T-helper 1 cell treated with Interleukin-12 subunit alpha and Interleukin-12 subunit beta and Interleukin-4 antibody, amounts not matched to agents 30 μg/mL and 1 μg/mL, for 36 hours (primary cell): ENCODE data around the gene ATG9A.

Experiments used
- H3K27ac Mint-ChIP-seq: one replicate; pipeline ENCODE4 v1.8.0; 2021; ENCODE audit warnings: mild to moderate bottlenecking, mixed read lengths
- H3K27me3 Mint-ChIP-seq: one replicate; pipeline ENCODE4 v1.8.0; 2021; ENCODE audit warnings: low read depth, mixed read lengths
- H3K36me3 Mint-ChIP-seq: one replicate; pipeline ENCODE4 v1.8.0; 2021; ENCODE audit warnings: low read depth, mixed read lengths
- H3K4me1 Mint-ChIP-seq: one replicate; pipeline ENCODE4 v1.8.0; 2021; ENCODE audit warnings: low read depth, mixed read lengths
- H3K4me3 Mint-ChIP-seq: one replicate; pipeline ENCODE4 v1.8.0; 2021; ENCODE audit warnings: mild to moderate bottlenecking, moderate library complexity, mixed read lengths
- H3K9me3 Mint-ChIP-seq: one replicate; pipeline ENCODE4 v1.8.0; 2021; ENCODE audit warnings: mixed read lengths

ATG9A gene

DNA sequence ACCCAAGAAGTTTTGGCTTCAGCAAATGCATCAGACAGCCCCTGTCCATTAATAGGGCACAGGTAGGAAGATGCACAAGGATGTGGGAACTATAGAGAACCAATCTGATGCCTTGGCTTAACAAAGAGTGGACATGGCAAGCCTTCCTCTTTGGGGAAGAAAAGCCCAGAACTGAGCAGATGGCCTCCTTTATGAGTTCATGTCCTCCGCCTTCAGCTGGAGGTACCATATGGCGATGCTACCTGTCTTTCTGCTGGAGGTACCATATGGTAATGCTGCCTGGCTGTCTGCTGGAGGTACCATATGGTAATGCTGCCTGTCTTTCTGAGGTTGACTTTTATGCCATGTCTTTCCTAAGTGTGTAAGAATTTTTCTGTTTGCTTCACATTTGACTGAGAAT, 45.3 kb downstream of the ATG9A start:
- Mint-ChIP-seq H3K27ac (peak overlapping the region; percentile 59), H3K36me3 (peaks cover 42% of the 10 kb centered on the region), H3K9me3 (no peaks in the 10 kb centered on the region), H3K4me1 (peaks cover 41% of the 10 kb centered on the region), H3K4me3 (no peak overlapping the region), H3K27me3 (no peaks in the 10 kb centered on the region)

DNA sequence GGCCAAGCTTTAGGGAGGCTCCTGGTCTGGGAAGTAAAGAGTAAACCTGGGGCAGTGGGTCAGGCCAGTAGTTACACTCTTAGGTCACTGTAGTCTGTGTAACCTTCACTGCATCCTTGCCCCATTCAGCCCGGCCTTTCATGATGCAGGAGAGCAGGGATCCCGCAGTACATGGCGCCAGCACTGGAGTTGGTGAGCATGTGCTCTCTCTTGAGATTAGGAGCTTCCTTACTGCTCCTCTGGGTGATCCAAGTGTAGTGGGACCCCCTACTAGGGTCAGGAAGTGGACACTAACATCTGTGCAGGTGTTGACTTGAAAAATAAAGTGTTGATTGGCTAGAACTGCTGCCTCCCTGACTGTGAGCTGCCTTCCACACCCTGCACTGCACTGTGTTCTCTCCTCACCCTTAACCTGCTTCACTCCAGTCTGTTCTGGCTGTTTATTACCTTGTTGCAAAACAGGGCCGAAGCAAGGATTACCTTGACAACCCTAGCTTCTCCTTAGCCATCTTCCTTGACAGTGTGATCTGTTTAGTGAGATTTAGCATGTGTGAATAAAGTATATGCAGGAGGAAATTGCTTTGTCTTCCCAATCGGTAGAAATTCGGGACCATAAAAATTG, 46.2 kb downstream of the ATG9A start:
- Mint-ChIP-seq H3K27me3 (no peaks in the 10 kb centered on the region), H3K4me3 (no peak overlapping the region), H3K9me3 (no peaks in the 10 kb centered on the region), H3K36me3 (peaks cover 42% of the 10 kb centered on the region), H3K27ac (no peak overlapping the region), H3K4me1 (peaks cover 47% of the 10 kb centered on the region)

DNA sequence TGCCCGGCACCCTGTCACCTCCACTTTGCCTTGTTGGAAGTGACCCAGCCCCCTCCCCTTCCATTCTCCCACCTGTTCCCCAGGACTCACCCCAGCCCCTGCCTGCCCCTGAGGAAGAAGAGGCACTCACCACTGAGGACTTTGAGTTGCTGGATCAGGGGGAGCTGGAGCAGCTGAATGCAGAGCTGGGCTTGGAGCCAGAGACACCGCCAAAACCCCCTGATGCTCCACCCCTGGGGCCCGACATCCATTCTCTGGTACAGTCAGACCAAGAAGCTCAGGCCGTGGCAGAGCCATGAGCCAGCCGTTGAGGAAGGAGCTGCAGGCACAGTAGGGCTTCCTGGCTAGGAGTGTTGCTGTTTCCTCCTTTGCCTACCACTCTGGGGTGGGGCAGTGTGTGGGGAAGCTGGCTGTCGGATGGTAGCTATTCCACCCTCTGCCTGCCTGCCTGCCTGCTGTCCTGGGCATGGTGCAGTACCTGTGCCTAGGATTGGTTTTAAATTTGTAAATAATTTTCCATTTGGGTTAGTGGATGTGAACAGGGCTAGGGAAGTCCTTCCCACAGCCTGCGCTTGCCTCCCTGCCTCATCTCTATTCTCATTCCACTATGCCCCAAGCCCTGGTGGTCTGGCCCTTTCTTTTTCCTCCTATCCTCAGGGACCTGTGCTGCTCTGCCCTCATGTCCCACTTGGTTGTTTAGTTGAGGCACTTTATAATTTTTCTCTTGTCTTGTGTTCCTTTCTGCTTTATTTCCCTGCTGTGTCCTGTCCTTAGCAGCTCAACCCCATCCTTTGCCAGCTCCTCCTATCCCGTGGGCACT, 46.9 kb downstream of the ATG9A start:
- no peaks in the 10 kb centered on the region for H3K27me3 Mint-ChIP-seq

DNA sequence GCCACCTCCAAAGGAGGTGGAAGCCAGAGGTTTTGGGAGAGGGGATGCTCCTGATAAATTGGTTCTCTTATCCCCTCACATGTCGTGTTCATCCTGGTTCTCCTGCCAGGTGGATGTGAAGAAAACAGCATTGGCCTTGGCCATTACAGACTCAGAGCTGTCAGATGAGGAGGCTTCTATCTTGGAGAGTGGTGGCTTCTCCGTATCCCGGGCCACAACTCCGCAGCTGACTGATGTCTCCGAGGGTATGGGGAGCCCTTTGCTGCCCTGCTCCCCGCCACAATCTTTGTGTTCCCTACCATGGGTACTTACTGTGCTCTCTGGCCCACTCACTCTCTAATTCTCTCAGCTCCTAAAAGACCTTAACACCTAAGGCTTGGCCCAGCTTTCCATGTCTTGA, 47.9 kb downstream of the ATG9A start:
- Mint-ChIP-seq H3K27me3 (no peaks in the 10 kb centered on the region), H3K4me3 (peak overlapping the region; percentile 28), H3K4me1 (peaks cover 50% of the 10 kb centered on the region), H3K27ac (peak overlapping the region; percentile 49), H3K36me3 (peaks cover 38% of the 10 kb centered on the region), H3K9me3 (no peaks in the 10 kb centered on the region)

More for the DNA sequence above, 46.9 kb downstream of the ATG9A start:
- Mint-ChIP-seq H3K27ac (no peak overlapping the region), H3K4me3 (no peak overlapping the region), H3K36me3 (peaks cover 42% of the 10 kb centered on the region), H3K9me3 (no peaks in the 10 kb centered on the region), H3K4me1 (peaks cover 48% of the 10 kb centered on the region)

DNA sequence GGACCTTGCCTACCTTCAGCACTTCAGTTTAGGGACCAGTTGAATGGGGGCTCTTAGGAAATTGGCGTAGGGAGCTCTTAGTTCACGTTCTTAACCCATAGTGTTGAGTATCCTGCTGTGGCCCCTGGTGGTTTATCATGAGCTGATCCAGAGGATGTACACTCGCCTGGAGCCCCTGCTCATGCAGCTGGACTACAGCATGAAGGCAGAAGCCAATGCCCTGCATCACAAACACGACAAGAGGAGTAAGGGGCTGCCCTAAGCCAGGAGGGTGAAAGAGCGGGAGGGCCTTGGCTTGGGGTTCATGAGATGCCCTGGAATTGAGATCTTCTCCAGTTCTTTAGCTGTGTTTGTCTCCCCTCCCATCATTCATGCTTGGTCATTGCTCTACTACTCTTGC, 48.5 kb downstream of the ATG9A start:
- Mint-ChIP-seq H3K9me3 (no peaks in the 10 kb centered on the region), H3K36me3 (peaks cover 38% of the 10 kb centered on the region), H3K4me3 (peak overlapping the region; percentile 59), H3K4me1 (peaks cover 51% of the 10 kb centered on the region), H3K27ac (peak overlapping the region; percentile 41), H3K27me3 (no peaks in the 10 kb centered on the region)

DNA sequence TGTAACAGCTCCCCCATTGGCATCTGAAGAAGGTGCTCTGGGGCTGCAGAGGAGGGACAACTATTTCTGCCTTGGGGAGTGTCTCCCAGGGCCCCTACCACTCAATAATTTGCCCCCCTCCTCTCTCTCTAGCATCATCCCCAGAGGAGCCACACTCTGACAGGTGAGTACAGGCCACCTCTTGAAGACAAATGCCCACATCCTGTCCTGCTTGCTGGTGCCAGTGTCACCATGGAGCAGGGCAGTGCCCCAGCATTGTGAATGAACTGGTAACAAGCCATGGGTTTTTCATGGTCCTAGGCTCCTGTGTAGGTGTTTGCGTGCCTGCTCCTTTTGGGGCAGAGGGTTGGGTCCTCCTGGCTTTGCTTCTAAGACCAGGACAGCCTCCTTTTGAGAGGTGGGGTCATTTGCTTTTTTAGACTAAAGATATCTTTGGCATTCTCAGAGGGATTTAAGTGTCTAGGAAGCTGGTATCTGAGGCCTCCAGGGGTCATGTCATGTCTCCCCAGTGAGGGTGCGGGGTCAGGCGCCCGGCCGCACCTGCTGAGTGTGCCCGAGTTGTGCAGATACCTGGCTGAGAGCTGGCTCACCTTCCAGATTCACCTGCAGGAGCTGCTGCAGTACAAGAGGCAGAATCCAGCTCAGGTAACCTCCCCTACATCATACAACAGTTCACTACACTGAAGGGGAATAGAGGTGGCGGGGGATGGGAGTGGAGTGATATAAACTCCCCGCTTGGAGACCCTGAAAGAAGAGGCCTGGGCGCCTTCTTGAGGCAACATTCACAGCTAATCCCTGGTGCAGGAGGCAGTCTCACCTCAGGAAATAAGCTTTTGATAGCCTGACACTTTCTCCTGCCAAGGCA, 49.6 kb downstream of the ATG9A start:
- Mint-ChIP-seq H3K36me3 (peaks cover 31% of the 10 kb centered on the region), H3K4me1 (peaks cover 57% of the 10 kb centered on the region), H3K9me3 (no peaks in the 10 kb centered on the region), H3K27ac (peak overlapping the region; percentile 84), H3K4me3 (peak overlapping the region; percentile 89), H3K27me3 (no peaks in the 10 kb centered on the region)

DNA sequence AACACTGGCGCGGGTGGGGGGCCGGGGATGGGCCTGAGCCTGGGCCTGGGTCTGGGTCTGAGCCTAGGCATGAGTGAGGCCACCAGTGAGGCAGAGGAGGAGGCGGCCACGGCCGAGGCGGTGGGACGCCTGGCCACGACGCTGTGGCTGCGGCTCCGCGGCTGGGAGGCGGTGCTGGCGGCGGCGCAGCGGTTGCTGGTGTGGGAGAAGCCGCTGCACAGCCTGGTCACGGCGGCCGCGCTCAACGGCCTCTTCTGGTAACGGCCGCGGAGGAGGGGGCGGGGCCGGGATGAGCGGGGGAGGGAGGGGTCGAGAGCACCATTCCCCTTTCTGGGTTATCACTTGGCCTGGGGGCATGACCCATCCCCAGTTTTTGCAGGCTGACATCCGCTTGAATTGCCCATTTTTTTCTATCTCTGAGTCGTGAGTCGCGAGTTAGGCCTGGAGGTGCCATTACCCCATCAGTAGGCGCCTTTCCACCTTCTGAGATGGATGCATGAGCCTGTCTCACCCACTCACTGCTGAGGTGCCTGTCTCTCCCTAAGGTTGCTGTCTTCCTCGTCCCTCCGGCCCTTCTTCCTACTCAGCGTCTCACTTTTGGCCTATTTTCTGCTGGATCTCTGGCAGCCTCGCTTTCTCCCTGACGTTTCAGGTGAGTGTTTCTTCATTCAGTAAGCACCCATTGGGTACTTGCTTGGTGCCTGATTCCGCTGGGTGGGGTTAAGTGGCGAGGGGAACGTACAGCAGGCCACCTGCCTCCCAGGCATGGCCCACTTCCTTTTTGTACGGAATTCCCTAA, 50.9 kb downstream of the ATG9A start:
- Mint-ChIP-seq H3K9me3 (no peaks in the 10 kb centered on the region), H3K27ac (peak overlapping the region; percentile 84), H3K27me3 (no peaks in the 10 kb centered on the region)

DNA sequence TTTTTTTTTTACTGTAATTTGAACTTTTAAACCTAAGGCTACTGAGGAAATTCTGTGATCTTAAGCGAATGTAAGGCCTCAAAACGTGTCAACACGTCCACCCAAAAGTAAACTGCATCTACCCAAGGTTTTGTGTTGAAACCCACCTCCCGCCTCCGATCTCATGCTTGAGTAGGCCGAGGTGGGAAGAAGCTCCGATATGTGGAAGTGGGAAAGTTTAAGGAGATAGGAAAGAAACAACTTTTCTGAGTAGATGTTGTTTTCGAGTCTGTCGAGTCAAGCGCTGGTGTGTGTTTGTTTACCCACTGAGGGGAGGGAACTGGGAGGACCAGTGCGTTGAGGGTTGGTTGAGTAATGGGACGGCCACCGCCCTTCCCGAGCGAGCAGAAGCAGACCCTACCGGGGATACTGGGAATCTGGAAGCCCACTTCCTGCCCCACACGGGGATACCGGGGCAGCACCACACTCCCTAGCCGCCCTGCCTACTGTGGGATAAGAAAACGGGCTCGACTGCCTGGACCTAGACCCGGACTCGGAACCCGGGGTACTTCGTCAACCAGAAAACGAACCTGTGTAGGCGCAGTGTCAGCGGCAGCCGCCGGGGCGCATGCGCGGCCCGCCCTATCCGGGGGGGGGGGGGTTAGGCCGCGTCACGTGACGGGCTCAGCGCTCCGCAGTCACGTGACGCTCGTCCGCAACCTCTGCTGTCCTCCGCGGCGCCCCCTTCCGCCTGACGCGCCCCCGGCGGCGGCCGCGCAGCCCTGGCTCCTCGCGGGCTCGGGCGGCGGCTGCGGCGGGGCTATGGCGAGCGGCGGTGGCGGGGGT, 51.7 kb downstream of the ATG9A start, which contains the start of gene RETREG2:
Gene RETREG2 (plus strand): TSS at position 724 of the 825 bp plus-strand sequence. CDS start 78 bp downstream, at position 802.
- H3K36me3 Mint-ChIP-seq = peaks cover 32% of the 10 kb centered on the region

More for the DNA sequence above, 50.9 kb downstream of the ATG9A start:
- peaks cover 33% of the 10 kb centered on the region for H3K36me3 Mint-ChIP-seq
- H3K4me3 Mint-ChIP-seq = peak overlapping the region; percentile 89
- peaks cover 60% of the 10 kb centered on the region for H3K4me1 Mint-ChIP-seq

DNA sequence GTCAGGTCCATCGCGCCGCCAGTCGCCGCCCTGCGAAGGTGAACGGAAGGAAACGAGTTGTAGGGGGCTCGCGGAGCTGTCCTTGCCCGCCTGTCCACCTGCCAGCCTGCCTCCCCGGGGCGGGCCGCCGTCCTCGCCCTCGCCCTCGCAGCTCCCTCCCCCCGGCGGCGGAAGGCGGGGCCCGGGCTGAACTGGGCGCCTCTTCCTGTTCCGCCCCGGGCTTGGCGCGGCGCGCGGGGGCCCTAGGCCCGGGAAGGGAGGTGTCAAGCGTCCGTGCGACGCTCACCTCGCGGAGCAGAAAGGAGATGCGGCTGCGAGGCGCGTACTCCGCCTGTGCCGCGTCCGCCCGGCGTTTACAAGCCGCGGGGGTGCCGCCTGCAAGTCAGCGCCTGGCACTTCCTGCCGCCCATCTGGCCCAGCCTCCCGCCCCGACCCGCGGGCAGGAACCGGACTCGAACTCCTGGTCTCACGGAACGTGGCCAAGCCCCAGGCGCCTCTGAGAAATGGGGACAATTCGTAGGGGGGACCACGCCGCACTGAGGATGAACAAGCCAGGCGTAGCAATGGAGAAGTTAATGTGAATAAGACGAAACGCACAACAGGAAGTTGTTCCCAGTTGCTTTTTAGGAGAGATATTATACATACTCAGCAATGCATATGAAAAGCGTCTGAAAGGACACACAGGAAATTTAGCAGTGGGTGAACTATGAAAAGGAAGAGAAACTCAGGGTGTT, 52.5 kb downstream of the ATG9A start, which contains the start of gene CNPPD1:
Gene CNPPD1 (minus strand): TSS at position 108 of the 734 bp plus-strand sequence. CDS start 97 bp downstream, at position 11.
- Mint-ChIP-seq H3K4me1 (peaks cover 53% of the 10 kb centered on the region), H3K9me3 (no peaks in the 10 kb centered on the region), H3K27me3 (no peaks in the 10 kb centered on the region), H3K36me3 (peaks cover 35% of the 10 kb centered on the region), H3K27ac (peak within 1 kb of the TSS; percentile 94), H3K4me3 (peak within 1 kb of the TSS; percentile 82)

More for the DNA sequence above, 51.7 kb downstream of the ATG9A start, which contains the start of gene RETREG2:
- H3K4me1 Mint-ChIP-seq = peaks cover 53% of the 10 kb centered on the region
- H3K27ac Mint-ChIP-seq = peak within 1 kb of the TSS; percentile 94
- H3K27me3 Mint-ChIP-seq = no peaks in the 10 kb centered on the region
- no peaks in the 10 kb centered on the region for H3K9me3 Mint-ChIP-seq
- peak within 1 kb of the TSS; percentile 89 for H3K4me3 Mint-ChIP-seq

DNA sequence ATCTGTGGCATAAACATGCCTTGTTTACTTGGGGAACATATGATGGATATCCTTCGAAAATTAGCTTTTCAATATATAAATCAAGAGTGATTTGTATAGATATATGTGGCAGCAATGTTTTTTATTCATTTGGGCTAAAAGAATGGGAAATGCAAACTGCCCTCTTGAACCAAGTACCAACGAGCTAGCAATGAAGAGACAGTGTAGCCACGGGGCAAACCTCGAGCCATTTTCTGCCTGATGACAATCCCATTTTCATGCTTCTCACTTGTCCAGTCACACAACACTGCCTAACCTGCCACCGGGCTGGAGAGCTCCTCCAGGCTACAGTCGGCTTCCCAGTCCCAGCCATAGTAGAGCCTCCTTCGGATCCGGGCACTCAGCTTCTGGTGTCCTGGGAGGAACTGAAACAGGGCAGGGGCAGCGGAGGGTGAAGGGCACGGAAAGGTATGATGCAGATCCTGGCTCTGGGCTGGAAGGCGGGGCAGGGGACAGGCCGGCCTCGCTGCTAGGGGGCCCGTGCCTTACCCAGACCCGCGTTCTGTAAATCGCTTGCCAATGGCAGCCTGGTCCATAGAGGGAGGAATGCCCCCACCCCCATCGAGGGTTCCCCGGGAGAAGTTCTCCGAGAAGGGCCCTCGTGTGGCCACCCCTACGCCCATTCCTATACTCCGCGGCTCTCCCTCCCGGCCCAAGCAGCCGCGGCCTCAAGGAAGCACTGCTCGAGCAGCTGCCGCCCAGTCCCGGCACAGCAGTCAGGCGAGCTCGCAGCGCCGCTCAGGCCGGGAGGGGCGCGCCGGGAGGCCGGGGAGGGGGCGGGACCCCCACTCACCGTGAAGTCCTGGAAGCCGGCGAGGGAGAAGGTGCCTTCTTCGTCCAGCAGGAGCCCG, 53.3 kb downstream of the ATG9A start:
- peaks cover 32% of the 10 kb centered on the region for H3K36me3 Mint-ChIP-seq
- H3K9me3 Mint-ChIP-seq = no peaks in the 10 kb centered on the region
- H3K4me3 Mint-ChIP-seq = peak overlapping the region; percentile 82
- no peaks in the 10 kb centered on the region for H3K27me3 Mint-ChIP-seq
- H3K4me1 Mint-ChIP-seq = peaks cover 47% of the 10 kb centered on the region
- peak overlapping the region; percentile 83 for H3K27ac Mint-ChIP-seq

DNA sequence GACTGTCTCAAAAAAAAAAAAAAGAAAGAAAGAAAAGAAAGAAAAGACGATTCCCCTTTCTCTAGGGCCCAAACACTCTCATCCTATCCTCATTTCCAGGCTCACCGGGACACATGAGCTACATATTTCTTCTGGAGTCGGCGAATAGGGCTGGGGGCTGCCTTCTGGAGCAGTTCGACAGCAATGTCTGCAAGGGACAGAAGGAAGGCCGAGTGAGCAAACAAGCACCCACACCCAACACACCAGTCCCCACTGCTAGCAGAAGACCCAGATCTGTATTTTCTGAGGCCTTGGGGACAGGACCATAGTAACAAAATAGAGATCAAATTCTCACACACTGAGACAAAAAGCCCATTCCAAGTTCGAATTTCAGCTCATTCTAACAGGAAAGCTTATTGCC, 54.0 kb downstream of the ATG9A start:
- peaks cover 26% of the 10 kb centered on the region for H3K36me3 Mint-ChIP-seq
- peak overlapping the region; percentile 83 for H3K27ac Mint-ChIP-seq
- H3K27me3 Mint-ChIP-seq = no peaks in the 10 kb centered on the region
- peak overlapping the region; percentile 82 for H3K4me3 Mint-ChIP-seq
- H3K4me1 Mint-ChIP-seq = peaks cover 41% of the 10 kb centered on the region
- no peaks in the 10 kb centered on the region for H3K9me3 Mint-ChIP-seq

DNA sequence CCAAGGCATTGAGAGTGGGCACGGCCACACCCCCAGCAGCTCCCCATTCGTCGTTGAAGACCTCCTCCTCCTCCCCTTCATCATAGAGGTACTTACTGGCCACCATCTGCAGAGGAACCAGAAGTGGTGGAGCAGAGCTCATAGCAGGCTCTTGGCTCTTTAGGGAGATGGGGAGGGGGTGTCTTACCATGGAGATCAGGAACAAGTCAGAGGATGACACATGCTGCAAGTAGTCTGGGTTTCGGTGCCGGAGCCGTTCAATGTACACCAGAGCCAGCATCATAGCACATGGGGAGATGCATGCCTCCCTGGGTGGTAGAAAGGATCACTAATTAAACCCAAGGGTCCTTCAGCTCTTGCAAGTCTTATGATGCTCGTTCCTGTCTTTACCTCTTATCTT, 54.6 kb downstream of the ATG9A start:
- no peaks in the 10 kb centered on the region for H3K27me3 Mint-ChIP-seq
- H3K4me1 Mint-ChIP-seq = peaks cover 38% of the 10 kb centered on the region
- H3K27ac Mint-ChIP-seq = no peak overlapping the region
- H3K36me3 Mint-ChIP-seq = peaks cover 25% of the 10 kb centered on the region
- H3K9me3 Mint-ChIP-seq = no peaks in the 10 kb centered on the region
- H3K4me3 Mint-ChIP-seq = peak overlapping the region; percentile 28
